ENCODE measurements around the gene RABGAP1L.

- no peak for TF ChIP-seq POLR2A (IDR thresholded peaks at IDR 0.05; ENCODE audit: low read depth, low read length)
- no peak for TF ChIP-seq POLR2AphosphoS5 (IDR thresholded peaks at IDR 0.05; ENCODE audit: low read depth, low read length)
- no peak for TF ChIP-seq TAF1 (IDR thresholded peaks at IDR 0.05; ENCODE audit: low read depth, low read length)
- no peak for TF ChIP-seq SPI1 (IDR thresholded peaks at IDR 0.05; ENCODE audit: low read depth, low read length)
- TF ChIP-seq POU2F2 (IDR thresholded peaks at IDR 0.05; ENCODE audit: low read depth, low read length), result no peak
Measured at GRCh38 chr1:174800216-174800851, 641.0 kb downstream of the RABGAP1L start.
